GM21423 (cell line): ENCODE measurements around the gene AFAP1L2.

Experiments
- ATAC-seq: cut with Tn5 transposase; IDR thresholded peaks from one replicate; pipeline ENCODE4 v1.9.1; 2021; ENCODE audit warnings: mild to moderate bottlenecking, moderate library complexity; ENCODE audit not compliant: unreplicated experiment

AFAP1L2 gene

GRCh38 chr10:114316744-114317143, 87.6 kb downstream of the AFAP1L2 start:
- no peak for ATAC-seq

GRCh38 chr10:114315566-114316420, 88.5 kb downstream of the AFAP1L2 start:
- ATAC-seq = no peak

GRCh38 chr10:114313866-114314265, 90.4 kb downstream of the AFAP1L2 start:
- no peak for ATAC-seq

- no peak for ATAC-seq
These were observed 91.2 kb downstream of the AFAP1L2 start for GRCh38 chr10:114313139-114313538.

- no peak for ATAC-seq
These were observed 92.6 kb downstream of the AFAP1L2 start for GRCh38 chr10:114311496-114312209.

- ATAC-seq = no peak
These were observed 93.3 kb downstream of the AFAP1L2 start for GRCh38 chr10:114311023-114311422.

GRCh38 chr10:114310346-114310745, 94.0 kb downstream of the AFAP1L2 start:
- no peak for ATAC-seq

GRCh38 chr10:114309364-114309651, 95.0 kb downstream of the AFAP1L2 start:
- no peak for ATAC-seq

- ATAC-seq = no peak
These were observed 95.6 kb downstream of the AFAP1L2 start for GRCh38 chr10:114308531-114309363.

GRCh38 chr10:114307731-114308130, 96.6 kb downstream of the AFAP1L2 start:
- no peak for ATAC-seq

- ATAC-seq = no peak
These were observed 98.0 kb downstream of the AFAP1L2 start for GRCh38 chr10:114306116-114306973.

GRCh38 chr10:114305521-114305925, 98.8 kb downstream of the AFAP1L2 start:
- ATAC-seq = no peak

- peak; percentile 60 for ATAC-seq
These were observed 99.5 kb downstream of the AFAP1L2 start for GRCh38 chr10:114304571-114305421.

GRCh38 chr10:114304017-114304570, 100.2 kb downstream of the AFAP1L2 start:
- ATAC-seq = peak; percentile 72

GRCh38 chr10:114303556-114303955, 100.7 kb downstream of the AFAP1L2 start:
- no peak for ATAC-seq

GRCh38 chr10:114301951-114302710, 102.2 kb downstream of the AFAP1L2 start:
- ATAC-seq = no peak

GRCh38 chr10:114301177-114301576, 103.1 kb downstream of the AFAP1L2 start:
- no peak for ATAC-seq

GRCh38 chr10:114300036-114300645, 104.2 kb downstream of the AFAP1L2 start:
- no peak for ATAC-seq
